NCI-H2107 treated with DMSO at 0.1 percent for 48 hours (cell line): ENCODE data around the gene ASIP.

Experiments
- DNase-seq: peaks from one replicate; lab custom pipeline; 2025; ENCODE audit not compliant: unreplicated experiment; lab: John Stamatoyannopoulos, UW

The ASIP gene

GRCh38 chr20:34309691-34310090 is 68.5 kb downstream of the ASIP start:
- no peak for DNase-seq

GRCh38 chr20:34310481-34311117 is 69.4 kb downstream of the ASIP start:
- DNase-seq = no peak

DNA sequence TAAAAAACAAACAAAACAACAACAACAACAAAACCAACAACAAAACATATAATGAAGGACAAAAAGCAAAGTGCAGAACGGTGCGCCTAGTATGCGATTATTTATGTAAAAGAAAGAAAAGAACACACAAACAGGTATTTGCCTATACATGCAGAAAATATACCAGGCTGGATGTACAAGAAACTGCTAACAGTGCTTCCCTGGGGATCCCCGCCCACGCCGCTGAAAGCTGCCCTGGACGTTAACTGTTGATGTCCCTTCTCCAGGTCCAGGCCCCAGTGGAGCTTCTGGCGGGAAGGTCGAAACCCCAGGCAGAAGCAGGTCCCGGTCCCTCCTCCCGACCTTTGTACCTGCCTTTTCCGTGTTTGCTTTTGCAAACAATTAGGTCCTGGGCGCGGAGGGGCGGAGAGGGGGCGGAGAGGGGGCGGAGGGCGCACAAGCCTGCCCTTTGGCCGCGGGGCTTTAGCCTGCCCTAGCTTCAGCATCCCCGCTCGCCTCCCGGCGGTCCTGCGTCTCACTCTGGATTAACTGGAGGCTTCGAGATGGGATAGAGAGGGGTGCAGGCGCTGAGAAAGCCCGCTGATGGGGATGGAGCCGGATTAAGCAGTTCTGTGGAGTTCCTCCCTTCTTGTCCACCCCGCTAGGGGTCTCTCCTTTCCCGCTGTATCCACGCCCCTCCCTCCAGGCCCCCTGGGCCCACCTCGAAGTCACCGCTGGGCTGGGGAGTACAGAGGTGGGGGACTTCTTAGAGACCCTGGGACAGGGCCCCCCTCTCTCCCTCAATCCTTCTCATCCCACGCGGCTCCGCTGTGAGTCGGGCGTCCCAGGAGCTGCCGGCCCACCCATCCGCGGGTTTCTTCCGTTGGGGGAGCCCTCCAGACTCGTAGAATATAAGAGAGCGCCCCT is 70.1 kb downstream of the ASIP start:
- DNase-seq = no peak

- DNase-seq = no peak
Measured at GRCh38 chr20:34312024-34312460, 70.8 kb downstream of the ASIP start.

DNA sequence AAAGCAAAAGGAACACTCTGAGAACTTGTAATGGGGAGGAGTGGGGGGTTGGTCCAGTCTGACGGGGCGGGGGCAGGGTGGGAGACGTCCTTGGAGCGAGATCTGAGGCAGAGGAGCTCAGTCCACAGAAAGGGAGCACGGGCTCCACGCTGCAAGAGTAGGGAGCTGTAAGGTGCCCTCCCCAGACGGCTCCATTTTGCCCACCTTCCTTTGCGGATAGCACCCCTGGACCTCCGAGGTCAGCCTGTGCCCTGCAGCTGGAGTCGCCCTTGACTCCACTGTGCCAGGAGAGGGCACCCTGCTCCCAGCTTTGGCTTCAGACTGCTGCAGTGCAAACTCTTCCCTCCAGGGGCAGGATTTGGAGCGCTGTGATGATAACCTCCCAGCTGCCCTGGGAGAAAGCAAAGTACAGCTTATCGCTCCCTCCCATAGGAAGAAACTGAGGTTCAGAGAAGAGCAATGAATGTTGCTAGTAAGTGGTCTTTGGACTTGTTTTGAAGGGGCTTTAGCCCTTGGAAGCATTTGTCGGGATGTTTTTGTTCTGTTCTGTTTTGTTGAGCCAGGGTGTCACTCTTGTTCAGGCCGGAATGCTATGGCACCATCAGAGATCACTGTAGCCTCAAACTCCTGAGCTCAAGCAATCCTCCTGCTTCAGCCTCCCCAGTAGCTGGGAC is 71.5 kb downstream of the ASIP start:
- DNase-seq = peak; percentile 70

DNA sequence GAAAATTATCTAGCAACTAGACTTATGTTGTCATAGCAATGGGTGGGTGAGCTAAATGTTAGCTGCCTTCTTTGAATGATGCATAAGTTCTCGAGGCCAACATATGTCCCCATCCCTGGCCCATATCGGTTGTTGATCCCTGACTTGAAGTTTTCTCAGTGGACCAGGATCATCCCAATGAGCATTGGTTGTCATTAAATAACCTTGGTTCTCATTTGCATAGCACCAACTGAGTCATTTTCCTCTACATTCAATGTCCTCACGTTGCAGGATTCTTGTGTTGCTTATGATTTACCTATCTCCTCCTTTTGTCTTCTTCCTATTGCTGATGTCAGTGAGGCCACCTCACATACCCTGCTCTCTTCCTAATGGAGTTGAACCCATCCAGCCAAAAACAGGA is 74.0 kb downstream of the ASIP start:
- no peak for DNase-seq

DNA sequence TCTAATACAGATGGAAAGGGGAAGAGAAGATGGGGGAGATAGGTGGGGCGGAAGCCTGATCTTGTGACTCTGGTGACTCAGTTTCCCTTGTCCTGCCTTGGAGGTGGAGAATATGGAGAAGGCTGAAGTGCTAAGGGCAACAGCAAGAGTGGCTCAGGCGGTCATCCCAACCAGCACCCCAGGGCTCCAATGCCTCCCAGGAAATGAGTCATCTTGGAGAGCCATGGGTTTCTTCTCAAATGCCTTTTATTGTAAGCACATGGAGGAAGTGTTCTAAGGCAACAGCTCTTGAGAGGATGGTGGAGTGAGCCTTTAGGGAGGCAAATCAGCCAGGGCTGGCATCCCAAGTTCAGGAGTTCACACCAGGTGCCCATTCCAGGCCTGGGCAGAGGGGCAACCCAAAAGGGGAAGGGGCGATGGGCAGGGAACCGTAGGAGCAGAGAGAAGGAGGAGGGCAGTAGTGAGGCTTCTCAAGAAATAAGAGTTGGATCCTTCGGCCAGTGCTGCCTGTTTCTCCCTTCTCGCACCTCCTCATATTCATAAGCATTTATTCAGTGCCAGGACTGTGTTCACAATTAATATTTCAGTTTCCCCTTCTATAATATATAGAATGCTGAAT is 75.1 kb downstream of the ASIP start:
- DNase-seq = no peak
